ENCODE results near the gene SLC35E4. TPM values are rescaled to one million over a fixed set of nuclear protein-coding genes. Genes with fewer than 3 reads are reported as not detected.
A peak's percentile ranks its signal among the peaks of the same experiment; 100 is the strongest.

Gene SLC35E4
- total RNA-seq, 4 donors from 2014 or later, result 0.29 to 11.7 (median 3.0) TPM

DNA sequence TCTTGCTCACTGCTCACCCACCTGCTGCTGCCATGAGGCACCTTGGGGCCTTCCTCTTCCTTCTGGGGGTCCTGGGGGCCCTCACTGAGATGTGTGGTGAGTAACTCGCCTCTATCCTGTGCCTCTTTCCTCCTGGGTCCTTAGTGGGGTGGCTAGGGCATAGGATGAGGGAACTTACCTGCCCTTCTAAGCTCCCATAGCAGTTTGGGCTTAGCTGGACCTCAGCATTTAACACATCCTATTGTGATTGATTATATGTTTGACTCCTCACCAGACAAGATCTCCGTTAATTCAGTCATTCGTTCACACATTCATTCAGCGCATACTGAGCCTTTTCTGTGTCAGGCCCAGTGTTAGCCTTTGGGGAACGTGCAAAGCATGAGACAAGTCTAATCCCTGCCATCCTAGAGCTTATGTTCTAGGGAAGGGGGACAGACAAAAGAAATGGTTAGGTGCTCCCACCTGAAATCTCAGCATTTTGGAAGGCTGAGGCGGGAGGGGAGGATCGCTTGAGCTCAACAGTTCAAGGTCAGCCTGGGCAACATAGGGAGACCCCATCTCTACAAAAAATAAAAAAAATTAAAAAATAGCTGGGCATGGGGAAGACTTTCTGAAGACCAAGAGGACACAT is 28.2 kb upstream of the SLC35E4 start:
- Histone ChIP-seq H3K27me3 (no peaks in the 10 kb centered on the region), H3K4me3 (peak overlapping the region; percentile 35 to 39), H3K27ac (peak overlapping the region; percentile 82 to 85), H3K36me3 (no peaks in the 10 kb centered on the region), H3K9me3 (no peaks in the 10 kb centered on the region), H3K4me1 (peaks cover 0 to 14% of the 10 kb centered on the region in 2 donors)
- intact Hi-C loops (cut with DNase I; ENCODE audit: low total_unique reads), result no loop called here
- DNase-seq, result no peak
- TF ChIP-seq POLR2A (IDR thresholded peaks at IDR 0.05), result no peak
- TF ChIP-seq, protein P1, sequence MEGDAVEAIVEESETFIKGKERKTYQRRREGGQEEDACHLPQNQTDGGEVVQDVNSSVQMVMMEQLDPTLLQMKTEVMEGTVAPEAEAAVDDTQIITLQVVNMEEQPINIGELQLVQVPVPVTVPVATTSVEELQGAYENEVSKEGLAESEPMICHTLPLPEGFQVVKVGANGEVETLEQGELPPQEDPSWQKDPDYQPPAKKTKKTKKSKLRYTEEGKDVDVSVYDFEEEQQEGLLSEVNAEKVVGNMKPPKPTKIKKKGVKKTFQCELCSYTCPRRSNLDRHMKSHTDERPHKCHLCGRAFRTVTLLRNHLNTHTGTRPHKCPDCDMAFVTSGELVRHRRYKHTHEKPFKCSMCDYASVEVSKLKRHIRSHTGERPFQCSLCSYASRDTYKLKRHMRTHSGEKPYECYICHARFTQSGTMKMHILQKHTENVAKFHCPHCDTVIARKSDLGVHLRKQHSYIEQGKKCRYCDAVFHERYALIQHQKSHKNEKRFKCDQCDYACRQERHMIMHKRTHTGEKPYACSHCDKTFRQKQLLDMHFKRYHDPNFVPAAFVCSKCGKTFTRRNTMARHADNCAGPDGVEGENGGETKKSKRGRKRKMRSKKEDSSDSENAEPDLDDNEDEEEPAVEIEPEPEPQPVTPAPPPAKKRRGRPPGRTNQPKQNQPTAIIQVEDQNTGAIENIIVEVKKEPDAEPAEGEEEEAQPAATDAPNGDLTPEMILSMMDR (IDR thresholded peaks at IDR 0.05), result no peak

DNA sequence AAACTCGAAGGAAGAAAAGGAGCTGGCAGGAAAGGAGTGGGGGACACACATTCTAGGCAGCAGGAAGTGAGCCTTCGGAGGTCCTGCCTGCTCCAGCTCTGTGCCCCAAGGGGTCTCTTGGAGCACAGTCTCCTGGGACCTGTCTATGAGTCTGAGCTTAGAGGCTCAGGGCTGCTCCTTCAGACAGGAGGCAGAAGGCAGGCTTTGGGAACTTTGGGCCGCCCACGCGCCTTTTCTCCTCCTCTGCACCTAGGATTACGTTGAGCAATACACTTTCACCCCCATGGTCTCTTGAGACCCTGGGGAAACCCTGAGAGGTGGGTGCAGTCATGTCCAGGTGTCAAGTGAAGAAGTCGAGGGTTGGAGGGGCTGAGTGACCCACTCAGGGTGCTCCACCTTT is 27.6 kb upstream of the SLC35E4 start:
- Histone ChIP-seq H3K27ac (peak overlapping the region; percentile 82 to 85), H3K36me3 (no peaks in the 10 kb centered on the region), H3K27me3 (no peaks in the 10 kb centered on the region), H3K4me3 (no peak overlapping the region), H3K9me3 (no peaks in the 10 kb centered on the region), H3K4me1 (peaks cover 0 to 14% of the 10 kb centered on the region in 2 donors)
- intact Hi-C loops (cut with DNase I; ENCODE audit: low total_unique reads), result no loop called here
- DNase-seq, result no peak
- TF ChIP-seq, protein P1 (IDR thresholded peaks at IDR 0.05), result no peak
- no peak for TF ChIP-seq POLR2A (IDR thresholded peaks at IDR 0.05)

DNA sequence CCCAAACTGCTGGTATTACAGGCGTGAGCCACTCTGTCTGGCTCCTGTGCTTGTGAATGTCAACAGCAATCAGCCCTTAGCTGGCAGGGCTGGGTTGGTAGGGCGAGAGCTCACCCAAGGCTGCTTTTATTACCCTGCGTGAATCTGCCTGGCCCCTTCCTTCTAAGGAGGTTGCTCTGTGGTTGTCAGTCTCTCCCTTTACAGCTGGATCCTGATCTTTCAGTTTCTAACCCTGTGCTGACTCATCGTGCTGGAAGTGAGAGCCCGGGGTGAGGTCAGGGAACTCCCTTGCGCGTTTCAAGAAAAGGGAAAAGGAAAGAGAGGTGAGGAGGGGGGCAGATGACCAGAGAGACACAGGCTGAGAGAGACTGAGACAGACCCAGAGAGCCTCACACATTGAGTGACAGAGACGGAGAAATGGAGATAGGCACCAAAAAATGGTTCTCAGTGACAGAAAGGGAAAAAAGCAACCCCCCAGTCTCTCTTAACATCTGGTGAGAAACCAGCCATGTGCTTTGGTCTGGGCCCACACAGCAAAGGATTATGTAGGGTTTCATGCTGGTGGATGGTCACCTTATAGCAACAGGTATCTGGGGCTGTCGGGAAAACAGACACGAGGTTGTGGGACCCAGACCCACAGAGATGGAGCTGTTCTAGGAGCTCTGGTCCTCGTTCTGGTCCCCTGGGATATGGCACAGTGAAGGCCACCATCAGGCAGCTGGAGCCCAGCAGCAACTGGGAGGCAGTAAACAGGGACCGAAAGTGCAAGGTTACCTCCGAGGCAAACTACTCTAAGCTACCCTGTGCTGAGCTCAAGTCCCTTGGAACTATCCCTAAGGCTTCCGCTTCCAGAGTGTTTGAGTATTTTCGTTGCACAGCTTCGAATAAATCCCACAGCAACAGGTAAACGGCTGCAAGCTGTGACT is 26.1 kb upstream of the SLC35E4 start:
- Histone ChIP-seq H3K27me3 (no peaks in the 10 kb centered on the region), H3K4me1 (peaks cover 0 to 14% of the 10 kb centered on the region in 2 donors), H3K9me3 (no peaks in the 10 kb centered on the region), H3K27ac (peak overlapping the region; percentile 82 to 85), H3K36me3 (no peaks in the 10 kb centered on the region), H3K4me3 (no peak overlapping the region)
- DNase-seq, result peak; percentile 55 to 75
- TF ChIP-seq POLR2A (IDR thresholded peaks at IDR 0.05), result no peak
- TF ChIP-seq, protein P1 (IDR thresholded peaks at IDR 0.05), result no peak
- intact Hi-C loops (cut with DNase I; ENCODE audit: low total_unique reads), result no loop called here

DNA sequence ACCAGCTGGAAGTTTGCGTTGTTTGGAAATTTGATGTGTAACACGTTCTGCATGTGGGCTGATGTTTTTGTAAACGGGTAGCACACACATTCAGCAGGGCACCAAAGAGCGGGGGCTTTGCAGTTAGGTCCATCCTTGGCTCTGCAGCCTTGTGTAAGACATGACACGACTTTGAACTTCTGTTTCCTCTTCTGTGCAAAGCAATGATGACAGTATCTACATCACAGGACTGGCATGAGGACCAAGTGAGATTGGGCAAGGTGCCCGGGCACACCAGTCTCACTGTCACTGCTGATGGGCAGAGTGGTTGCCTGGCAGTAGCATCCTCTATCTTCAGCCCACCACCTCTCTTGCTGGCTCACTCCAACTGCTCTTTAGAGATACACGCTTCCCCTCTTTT is 25.3 kb upstream of the SLC35E4 start:
- peaks cover 0 to 14% of the 10 kb centered on the region in 2 donors for H3K4me1 ChIP-seq
- intact Hi-C loops (cut with DNase I; ENCODE audit: low total_unique reads), result no loop called here
- no peaks in the 10 kb centered on the region for H3K9me3 ChIP-seq
- H3K27ac ChIP-seq, result peak overlapping the region in 1 of 2 donors; percentile 82
- H3K27me3 ChIP-seq, result no peaks in the 10 kb centered on the region
- H3K36me3 ChIP-seq, result no peaks in the 10 kb centered on the region
- TF ChIP-seq, protein P1 (IDR thresholded peaks at IDR 0.05), result no peak
- no peak for TF ChIP-seq POLR2A (IDR thresholded peaks at IDR 0.05)
- no peak for DNase-seq
- H3K4me3 ChIP-seq, result no peak overlapping the region

DNA sequence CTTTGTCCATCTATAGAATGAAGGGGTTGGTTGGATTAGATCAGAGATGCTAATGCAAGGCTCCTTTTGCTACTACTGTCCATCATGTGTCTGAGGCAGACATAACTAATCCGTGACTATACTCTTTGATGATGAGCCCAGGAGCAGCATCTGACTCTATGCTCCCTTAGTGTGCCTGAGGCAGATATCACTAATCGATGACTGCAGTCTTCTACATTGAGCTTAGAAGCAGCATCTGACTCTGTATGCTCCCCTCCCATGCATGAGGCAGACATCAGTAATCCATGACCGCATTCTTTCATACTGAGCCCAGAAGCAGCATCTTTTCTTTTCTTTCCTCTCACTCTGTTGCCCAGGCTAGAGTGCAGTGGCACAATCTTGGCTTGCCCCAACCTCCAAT is 24.4 kb upstream of the SLC35E4 start:
- Histone ChIP-seq H3K27me3 (no peaks in the 10 kb centered on the region), H3K4me3 (no peak overlapping the region), H3K36me3 (no peaks in the 10 kb centered on the region), H3K27ac (no peak overlapping the region), H3K4me1 (peaks cover 0 to 14% of the 10 kb centered on the region in 2 donors), H3K9me3 (no peaks in the 10 kb centered on the region)
- intact Hi-C loops (cut with DNase I; ENCODE audit: low total_unique reads), result no loop called here
- TF ChIP-seq, protein P1 (IDR thresholded peaks at IDR 0.05), result no peak
- no peak for TF ChIP-seq POLR2A (IDR thresholded peaks at IDR 0.05)
- DNase-seq, result no peak

All from uterus (tissue), 4 donors.